GM18870 (cell line): ENCODE data around the gene CFD.
"Not testable (repeated sequence)": the region's sequence is repeated elsewhere in the genome, so short reads cannot be mapped to it uniquely, and the experiment has no call there.

Experiments
- ATAC-seq: cut with Tn5 transposase; IDR thresholded peaks from one replicate; pipeline ENCODE4 v1.9.1; 2021; ENCODE audit warnings: moderate library complexity; ENCODE audit not compliant: unreplicated experiment

The CFD gene

GRCh38 chr19:852136-853013 is 7.1 kb upstream of the CFD start, which contains the start of gene ELANE:
TSS of gene ELANE (plus strand) at chr19:852303. CDS start at chr19:852329, 26 bp downstream.
- ATAC-seq = no peak

- no peak for ATAC-seq
These were observed 6.4 kb upstream of the CFD start for GRCh38 chr19:853014-853585.

GRCh38 chr19:853614-854220 is 5.7 kb upstream of the CFD start:
- ATAC-seq = not testable (repeated sequence)

GRCh38 chr19:854549-854948 is 4.9 kb upstream of the CFD start:
- no peak for ATAC-seq

GRCh38 chr19:855142-855541 is 4.3 kb upstream of the CFD start:
- no peak for ATAC-seq

GRCh38 chr19:855566-856120 is 3.8 kb upstream of the CFD start:
- ATAC-seq = no peak

- no peak for ATAC-seq
These were observed 1.2 kb upstream of the CFD start for GRCh38 chr19:858284-858683.

- ATAC-seq = no peak
These were observed 1.8 kb downstream of the CFD start for GRCh38 chr19:861141-861755.

GRCh38 chr19:861756-862580 is 2.5 kb downstream of the CFD start:
- ATAC-seq = no peak

GRCh38 chr19:862581-863314 is 3.3 kb downstream of the CFD start:
- ATAC-seq = no peak

GRCh38 chr19:863315-863620 is 3.8 kb downstream of the CFD start:
- no peak for ATAC-seq

- ATAC-seq = no peak
These were observed 7.4 kb downstream of the CFD start for GRCh38 chr19:866769-867300.

- no peak for ATAC-seq
These were observed 7.9 kb downstream of the CFD start for GRCh38 chr19:867301-867793.

- no peak for ATAC-seq
These were observed 8.5 kb downstream of the CFD start for GRCh38 chr19:867855-868457.

- ATAC-seq = no peak
These were observed 9.2 kb downstream of the CFD start for GRCh38 chr19:868458-869244.

- ATAC-seq = no peak
These were observed 10.0 kb downstream of the CFD start for GRCh38 chr19:869245-870177.

- ATAC-seq = no peak
These were observed 10.8 kb downstream of the CFD start for GRCh38 chr19:870314-870713.
